HT-29 (cell line): ENCODE measurements around the gene SMIM13. TPM values are rescaled to one million over a fixed set of nuclear protein-coding genes. Genes with fewer than 3 reads are reported as not detected.

ENCODE experiments used
- DNase-seq: peaks from one replicate; pipeline ENCODE4 v3.0.0-alpha.2; 2015; ENCODE audit warnings: low spot score
- total RNA-seq: library from RNA; depleted of rRNA; stranded (reverse); fragments of >200 nt; shearing (Covaris generic); gene quantifications from 2 replicates; pipeline ENCODE4 v1.2.3, GENCODE V29; 2014

SMIM13 gene
- total RNA-seq, 1 experiment from 2014 or later = 4.4 TPM

DNA sequence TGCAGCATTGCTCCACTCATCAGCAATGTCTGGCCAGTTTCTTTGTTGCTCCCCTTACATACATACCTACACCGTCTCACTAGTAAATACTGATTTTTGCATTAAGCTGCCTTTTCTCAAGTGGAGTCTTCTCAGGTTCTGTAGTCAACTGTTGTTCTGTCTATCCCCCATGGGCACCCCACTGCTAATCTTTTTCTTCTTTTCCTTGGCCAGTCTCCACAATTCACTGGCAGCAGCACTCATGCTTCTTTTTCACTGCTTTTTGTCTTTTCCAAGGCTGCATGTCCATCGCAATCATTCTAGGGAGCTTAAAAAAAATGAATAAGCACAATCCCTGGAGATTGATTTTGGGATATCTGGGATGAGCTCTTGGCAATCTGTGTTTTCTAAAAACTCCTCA is 28.2 kb downstream of the SMIM13 start:
- DNase-seq = no peak

DNA sequence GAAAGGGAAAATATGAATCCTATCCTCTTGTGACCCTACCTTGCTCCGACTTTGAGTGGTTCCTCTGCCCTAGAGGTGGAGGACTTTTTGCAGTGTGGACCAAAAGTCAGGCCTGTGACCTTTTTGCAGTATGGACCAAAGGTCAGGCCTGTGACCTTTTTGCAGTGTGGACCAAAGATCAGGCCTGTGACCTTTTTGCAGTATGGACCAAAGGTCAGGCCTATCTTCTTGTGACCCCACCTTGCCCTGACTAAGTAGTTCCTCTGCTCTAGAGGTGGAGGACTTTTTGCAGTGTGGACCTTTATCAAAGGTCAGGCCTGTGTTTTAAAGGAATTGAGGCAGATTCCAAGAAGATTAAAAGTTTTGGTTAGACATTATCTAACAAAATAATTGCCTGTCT is 28.7 kb downstream of the SMIM13 start:
- DNase-seq = no peak

DNA sequence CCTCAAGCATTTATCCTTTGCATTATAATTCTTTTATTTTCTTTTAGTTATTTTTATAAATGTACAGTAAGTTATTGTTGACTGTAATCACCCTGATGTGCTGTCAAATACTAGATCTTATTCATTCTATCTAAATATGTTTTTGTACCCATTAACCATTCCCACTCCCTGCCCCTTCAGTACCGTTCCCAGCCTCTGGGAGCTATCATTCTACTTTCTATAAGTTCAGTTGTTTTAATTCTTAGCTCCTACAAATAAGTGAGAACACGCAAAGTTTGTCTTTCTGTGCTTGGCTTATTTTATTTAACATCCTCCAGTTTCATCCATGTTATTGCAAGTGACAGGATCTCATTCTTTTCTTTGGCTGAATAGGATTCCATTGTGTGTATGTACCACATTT is 30.3 kb downstream of the SMIM13 start:
- no peak for DNase-seq

DNA sequence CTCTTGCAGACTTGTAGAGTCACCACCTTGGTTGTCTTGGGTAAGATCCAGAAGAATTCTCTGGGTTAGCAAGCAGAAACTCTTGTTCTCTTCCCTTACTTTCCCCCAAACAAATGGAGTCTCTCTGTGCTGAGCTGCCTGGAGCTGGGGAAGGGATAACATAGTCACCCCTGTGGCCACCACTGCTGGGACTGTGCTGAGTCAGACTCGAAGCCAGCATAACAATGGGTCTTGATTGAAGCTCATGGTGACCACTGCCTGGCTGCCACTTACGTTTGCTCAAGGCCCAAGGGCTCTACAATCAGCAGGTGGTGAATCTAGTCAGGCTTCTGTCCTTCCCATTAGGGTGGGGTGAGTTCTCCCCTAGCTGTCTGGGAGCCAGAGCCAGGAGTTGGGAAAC is 33.2 kb downstream of the SMIM13 start:
- DNase-seq = no peak

DNA sequence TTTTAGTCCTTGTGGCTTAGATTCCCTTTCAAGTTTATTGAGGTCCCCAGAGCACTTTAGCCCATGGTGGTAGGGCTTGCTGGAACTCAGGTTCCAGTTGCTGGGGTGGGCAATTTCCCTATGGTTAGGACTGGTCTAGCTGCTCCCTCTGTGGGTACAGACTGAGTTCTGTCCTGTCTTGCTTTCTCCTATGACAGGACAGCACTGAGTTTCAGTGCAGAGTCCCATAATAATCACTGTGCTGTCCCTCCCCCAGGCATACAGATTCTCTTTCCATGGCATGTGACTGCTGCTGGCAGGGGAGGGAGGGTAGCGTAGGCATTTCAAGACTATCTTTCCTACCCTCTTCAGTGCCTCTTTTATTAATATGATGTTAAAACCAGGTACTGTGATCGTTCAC is 35.0 kb downstream of the SMIM13 start:
- DNase-seq = no peak

DNA sequence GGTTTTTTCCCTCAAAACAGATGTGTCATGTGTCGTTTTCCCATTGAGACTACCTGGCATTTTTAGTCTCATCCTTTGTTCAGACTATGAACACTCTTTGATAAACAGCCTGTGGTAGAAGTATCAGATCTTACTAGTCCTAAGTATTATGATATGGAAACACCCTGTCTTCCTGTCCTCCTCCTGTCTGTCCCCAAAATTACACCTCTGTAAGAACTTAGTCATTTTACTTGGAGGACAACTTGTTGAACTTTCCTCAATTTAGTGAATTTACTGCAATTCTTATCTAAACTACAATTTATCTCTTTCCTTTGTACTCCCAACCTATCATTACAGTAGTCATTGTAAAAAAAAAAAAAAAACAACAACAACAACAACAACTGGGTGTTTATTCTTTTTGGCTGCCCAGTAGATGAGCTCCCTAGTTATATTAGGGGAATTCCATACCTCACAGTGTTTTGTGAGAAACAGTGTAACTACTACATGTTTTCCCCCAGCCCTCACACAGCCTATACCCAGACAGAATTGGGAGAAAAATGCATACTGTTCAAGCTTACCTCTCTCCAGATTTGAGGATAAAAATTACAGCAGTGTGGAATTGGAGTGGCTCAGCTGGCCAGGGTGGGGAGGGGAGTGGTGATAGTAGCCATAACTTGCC is 36.4 kb downstream of the SMIM13 start:
- DNase-seq = no peak

DNA sequence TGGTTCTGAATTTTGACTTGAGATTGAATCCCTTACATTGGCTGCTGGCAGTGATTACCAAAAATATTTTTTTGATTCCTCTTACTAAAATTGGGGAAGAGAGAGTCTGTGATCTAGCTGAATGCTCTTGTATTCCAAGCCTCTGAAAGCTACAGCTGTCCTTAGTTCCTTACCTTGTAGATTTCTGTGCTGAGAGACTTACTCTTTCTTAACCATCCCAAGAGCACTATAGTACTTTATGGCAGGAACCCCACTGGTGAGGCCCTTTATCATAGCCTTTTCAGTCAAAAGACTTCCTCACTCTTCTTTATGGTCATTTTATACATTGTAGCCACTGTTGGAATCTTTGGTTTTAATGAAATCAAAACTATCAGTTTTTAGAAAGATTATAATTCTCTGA is 37.0 kb downstream of the SMIM13 start:
- DNase-seq = no peak

DNA sequence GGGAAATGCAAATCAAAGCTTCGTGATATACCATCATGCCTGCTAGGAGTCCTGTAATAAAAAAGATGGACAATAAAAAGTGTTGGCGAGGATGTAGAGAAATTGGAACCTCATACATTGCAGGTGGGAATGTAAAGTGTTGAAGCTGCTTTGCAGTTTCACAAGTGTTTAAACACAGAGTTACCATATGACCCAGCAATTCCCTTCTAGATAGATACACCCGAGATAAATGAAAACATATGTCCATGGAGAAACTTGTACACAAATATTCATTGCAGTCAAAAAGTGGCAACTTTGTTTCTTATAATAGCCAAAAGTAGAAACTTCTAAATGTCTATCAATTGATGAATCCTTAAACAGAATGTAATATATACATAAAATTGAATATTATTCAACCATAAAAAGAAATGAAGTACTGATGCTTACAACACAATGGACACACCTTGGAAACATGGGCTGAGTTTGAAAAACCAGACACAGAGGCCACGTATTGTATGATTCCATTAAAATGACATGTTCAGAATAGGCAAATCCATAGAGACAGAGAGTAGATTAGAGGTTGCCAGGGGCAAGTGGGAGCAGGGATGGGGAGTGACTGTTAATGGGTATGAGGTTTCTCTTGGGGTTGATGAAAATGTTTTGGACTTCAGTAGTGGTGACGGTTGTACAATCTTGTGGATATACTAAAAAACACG is 38.7 kb downstream of the SMIM13 start:
- no peak for DNase-seq

DNA sequence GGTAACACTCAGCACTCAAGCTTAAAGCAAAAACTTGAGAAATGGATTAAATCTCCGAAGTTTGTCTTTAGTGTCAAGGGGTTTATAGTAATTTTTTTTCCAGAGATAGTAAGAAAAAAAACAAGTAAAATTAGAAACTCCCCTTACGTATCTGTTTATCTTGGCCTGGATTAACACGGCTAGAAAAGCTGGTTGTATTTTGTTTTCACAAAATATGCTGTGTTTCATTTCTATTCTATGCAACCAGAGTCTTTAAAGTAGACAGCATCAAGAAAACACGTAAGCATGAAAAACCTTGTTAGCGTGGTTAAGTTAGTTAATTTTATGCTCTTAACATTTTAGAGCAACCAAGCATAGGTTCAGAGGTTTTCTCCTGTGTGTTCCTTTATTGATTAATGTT is 39.6 kb downstream of the SMIM13 start:
- no peak for DNase-seq

DNA sequence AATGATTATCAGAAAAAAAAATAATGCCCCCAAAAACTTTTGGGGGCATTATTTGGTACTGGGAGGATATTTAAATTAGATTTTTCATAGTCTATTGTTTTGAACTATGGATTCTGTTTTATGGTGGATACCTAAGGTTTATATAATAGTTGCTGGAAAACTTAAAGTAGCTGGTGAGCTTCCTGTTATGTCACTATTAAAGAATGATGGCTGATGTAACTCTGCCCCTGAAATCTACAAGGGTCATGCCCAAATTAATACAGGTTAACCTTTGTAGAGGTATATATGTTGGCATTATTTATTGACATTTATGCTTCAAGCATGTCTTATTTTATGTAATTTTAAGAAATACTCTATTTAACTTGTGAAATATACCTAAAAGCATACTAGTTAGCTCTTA is 43.2 kb downstream of the SMIM13 start:
- no peak for DNase-seq

DNA sequence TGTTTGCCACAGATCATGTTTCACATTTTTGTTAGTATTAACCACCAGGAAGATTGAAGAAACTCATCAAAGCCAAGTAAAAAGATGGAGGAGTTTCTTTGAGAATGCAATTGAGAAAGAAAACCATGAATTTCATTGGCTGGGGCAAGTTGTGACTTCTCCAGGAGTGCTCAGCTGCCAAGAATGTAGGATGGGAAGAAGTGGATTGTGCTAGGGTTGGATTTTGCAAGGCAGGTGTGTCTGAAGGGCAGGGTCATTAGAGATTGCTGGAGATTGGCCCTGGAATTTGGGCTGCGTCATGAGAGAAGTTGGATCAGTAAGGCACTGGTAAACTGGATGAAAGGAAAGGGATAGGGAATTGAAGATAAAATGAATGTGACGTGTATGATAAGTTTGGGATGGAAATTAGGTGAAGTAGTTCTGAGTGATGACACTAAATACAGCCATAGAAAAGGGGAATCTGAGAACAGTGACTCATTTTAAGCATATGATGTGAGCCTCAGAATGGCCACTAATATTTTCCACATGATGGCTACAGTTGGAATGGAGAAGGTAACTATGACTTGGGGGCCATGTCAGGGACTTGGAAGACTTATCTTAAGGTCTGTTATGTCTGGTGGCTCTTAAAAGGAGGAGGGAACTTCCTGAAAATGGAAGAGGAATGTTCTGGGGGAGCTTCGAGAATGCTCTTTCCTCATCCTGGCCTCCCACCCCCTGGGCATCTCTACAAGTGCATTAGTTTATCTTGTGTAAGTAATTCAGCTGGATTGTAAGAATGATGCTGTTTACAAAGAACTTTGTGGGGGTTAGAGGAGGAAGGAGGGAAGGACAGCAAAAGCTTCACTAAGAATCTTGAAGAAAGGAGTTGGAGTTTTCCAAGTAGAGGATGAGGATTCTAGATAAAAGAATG is 45.7 kb downstream of the SMIM13 start:
- no peak for DNase-seq

DNA sequence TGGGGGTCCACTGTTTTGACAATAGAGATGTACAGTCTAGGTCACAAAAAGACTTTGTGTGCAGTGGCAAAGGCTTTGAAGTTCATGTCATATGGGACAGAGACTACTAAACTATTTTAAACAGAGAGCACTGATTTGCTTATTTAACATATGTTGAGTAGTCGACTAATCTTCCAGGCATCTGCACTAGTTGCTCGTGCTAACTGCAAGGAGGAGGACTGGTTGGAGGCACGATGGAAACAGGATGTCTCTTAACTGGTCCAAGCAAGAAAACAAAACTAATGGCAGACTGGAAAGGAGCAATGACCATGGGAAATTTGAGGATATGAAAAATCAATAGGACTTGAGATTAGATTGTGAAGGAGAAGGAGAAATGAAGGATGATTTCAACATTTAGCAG is 46.4 kb downstream of the SMIM13 start:
- DNase-seq = no peak

DNA sequence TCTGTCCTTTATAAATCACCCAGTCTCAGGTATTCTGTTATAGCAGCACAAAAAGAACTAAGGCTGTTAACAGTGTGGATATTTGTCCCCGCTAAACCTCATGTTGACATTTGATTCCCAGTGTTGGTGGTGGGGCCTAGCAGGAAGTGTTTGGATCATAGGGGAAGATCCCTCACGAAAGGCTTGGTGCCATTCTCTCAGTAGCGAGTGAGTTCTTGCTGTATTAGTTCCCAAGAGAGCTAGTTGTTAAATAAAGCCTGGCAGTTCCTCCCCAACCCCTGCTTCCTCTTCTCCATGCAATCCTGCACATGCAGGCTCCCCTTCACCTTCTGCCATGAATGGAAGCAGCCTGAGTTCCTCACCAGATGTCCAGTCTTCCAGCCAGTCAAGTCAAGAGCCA is 47.7 kb downstream of the SMIM13 start:
- DNase-seq = no peak

DNA sequence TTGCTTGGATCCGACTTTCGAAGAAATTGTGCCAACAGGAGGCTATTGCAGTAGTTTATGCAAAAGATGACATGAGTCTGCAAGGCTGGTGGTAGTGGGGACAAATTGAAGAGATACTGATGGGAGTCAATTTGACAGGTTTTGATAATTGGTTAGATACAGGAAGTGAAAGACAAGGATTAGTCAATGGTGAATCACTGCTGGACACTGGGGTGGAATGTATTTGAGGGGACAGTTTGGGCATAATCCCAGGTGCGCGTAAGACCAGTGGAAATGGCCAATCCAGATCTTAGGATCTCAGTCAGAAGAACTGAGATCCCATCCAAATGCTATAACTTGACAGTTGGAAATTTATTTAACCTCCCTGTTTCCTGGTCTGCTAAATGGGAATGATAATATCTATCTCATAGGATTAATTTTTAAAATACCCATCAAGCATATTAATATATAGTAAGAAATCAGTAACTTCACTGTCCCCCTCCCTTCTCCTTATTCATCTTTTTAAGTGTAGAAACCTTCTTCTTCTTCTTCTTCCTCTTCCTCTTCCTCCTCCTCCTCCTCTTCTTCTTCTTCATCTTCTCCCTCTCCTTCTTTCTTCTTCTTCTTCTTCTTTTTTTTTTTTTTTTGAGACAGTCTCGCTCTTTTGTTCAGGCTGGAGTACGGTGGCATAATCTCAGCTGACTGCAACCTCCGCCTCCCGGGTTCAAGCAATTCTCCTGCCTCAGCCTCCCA is 48.8 kb downstream of the SMIM13 start:
- no peak for DNase-seq

DNA sequence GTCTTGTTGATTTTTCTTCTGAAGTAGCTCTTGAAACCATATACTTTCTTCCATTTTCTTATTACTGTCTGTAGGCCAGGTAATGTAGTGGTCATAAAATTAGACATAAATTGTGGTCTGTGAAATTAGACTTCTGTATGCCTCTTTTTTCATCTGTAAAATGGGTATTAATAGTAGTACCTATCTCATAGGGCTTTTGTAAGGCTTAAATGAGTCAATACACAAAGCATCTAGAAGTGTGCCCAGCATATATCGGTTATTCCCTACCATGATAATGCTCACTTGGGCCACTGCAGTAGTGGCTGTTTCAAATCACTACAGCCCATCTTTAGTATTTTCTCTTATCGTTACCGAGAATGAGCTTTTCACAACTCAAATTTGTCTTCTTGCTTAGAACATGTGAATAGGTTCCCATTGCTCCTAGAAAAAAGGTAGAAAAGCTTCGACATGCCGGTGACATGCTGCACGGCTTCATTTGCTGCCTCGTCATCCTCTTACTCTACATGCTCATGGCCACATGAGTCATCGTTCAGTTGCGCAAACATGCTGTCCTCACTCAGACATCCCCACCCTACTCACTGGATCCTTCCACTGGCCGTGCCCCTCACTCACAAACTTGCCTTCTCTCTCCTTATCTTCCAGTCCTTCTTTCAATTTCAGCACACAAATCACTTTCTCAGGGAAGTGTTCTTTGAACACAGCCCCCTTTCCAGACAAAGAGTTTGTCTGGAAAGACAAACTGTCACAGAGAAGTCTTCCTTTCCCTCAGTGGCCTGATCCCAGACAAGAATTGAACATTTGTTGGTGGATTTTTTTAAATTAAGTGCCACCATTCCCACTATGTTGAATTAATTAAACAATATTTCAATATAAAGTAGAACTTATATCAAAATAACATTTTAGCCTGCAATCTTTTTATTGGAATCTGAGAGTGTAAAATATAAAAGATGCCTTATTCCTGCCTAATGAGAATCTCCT is 50.0 kb downstream of the SMIM13 start:
- DNase-seq = peak; percentile 75

DNA sequence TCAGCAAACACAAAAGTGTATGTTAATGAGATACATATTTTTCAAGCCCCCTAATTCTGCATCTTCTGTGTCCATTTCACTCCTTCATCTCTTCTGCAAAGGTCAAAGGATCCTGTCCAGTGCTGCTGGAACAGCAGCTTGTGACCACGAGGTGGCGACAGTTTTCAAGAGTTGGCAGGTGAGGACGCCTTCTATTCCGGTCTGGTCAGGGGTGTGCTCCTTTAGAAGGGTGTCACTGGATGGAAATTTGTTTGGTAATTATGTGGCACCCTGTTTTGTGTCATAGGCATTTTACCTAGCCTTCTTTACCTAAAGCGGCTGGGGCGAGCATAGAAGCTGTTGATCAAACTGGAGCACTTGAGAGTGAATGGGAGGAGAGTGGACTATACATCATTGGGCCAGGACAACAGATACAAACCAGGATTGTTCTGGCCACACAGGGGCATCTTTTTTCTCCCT is 50.8 kb downstream of the SMIM13 start:
- peak; percentile 90 for DNase-seq

DNA sequence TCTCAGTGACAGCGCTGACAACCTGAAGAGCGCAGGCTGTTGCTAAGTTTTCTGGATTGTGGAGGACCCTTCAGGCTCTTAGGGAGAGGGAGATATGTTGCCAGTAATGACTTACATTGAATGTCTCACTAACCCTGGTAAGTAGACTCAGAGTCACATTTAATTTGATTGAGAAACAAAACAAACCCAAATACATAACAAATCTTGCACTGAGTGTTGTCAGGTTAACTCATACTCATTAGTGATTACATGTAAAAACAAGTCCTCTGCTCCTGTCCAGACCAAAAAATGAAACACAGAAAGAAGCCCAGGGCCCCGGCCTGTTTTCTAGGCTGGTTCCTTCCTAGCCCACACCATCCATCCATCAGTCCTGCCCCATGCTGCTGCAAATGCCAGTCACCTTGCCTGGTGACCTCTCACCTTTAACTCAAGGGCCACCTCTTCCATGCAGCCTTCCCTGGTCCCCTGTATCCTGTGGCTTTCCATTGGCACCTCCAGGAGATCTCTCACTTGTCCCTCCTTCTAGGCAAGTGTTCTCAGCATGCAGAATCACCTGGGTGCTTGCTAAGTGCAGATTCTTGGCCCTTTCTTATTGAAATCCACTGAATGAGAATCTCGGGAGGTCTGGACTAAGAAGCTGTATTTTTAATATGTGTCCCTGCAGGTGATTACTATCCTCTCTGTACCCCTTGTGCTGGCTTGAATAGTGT is 52.6 kb downstream of the SMIM13 start:
- DNase-seq = no peak

DNA sequence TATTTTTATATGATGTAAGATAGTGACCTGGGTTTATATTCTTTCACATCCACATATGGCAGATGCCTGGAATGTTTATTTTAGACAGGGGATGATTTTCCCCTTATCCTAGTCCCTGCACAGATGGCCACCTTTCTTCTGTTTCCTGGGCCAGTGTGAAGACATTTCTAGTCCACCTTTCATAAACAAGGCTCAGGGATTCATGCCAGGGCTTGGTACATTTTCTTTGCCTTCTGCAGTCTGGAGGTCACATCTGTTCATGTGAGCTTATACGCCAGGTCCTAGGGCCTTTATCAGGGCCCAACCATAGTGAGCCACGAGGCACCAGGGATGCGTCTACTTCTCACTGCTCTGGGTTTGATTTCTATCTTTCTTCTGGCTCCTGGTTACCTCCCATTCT is 55.9 kb downstream of the SMIM13 start:
- no peak for DNase-seq

DNA sequence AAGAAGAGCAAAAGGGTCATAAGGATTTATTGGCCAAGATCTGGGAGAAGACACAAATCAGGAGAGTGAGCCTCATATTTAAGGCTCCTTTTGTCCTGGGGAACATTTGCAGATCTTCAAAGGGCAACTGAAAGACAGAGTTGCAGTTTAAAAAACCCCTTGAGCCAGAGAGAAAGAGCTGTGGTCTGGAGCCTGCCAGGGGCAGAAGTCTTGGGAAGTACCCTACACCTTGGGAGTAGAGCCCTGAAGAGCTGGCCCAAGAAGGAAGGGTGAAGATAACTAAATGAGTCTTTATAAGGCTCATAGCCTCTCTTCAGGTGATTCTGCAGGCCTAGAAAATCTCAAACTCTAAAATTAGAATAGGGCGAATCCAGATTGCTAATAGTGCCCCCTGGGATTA is 57.9 kb downstream of the SMIM13 start:
- DNase-seq = no peak

DNA sequence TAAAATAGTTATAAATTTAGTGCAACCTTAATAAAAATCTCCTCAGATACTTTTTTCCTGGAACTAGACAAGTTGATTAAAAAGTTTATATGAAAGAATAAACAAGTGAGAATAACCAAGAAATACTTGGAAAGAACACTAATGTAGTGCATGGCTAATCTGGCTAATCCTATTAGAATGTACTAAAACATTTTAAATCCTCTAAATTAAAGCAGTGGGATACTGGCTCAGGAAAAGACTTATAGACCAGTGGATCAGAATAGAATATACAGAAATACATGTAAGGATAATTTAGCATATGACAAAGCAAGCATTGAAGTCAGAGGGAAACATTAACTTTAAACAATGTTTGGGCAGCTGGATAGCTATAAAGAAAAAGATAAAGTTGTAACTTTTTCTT is 58.9 kb downstream of the SMIM13 start:
- DNase-seq = no peak
